ENCODE results near the gene CITED1. TPM values are rescaled to one million over a fixed set of nuclear protein-coding genes. Genes with fewer than 3 reads are reported as not detected.
"Not testable (repeated sequence)": the region's sequence is repeated elsewhere in the genome, so short reads cannot be mapped to it uniquely, and the experiment has no call there.

Gene CITED1
- total RNA-seq, 1 donor from 2014 or later = not detected

DNA sequence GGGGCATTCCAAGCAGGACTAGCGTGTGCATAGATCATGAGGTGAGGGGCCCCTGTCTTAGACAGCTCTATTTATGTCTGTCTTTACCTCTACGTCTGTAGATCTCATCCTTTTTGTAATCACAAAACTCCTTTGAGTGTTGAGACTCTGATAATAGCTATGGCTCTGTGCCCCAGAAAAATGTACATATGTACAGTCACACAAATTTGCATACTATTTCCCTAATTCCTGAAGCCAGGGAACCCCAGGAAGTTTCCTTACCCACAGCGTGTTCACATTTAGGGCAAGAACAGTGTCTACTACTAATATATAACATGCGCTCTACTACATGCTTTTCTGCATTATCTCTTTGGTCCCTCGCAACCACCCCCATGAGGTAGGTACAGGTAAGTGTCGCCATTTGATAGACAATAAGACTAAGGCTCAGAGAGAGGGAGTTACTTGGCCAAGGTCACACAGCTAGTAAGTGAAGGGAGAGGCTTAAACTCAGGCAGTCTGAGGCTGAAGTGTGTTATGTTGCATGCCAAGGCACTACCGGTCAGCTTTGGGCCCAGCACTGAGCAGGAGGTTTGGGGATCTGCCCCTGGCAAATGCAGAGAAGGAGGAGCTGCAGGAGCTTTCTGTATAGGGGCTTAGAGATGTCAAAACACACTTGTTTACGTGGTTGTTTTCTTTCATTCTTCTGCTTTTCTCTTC is 21.0 kb upstream of the CITED1 start:
- H3K27me3 ChIP-seq = no peaks in the 10 kb centered on the region
- H3K4me1 ChIP-seq = no peaks in the 10 kb centered on the region
- DNase-seq (ENCODE audit: low spot score in 2 of 2) = no peak
- intact Hi-C loops (cut with DNase I) = no loop called here
- H3K27ac ChIP-seq = no peak overlapping the region
- TF ChIP-seq, protein P1, sequence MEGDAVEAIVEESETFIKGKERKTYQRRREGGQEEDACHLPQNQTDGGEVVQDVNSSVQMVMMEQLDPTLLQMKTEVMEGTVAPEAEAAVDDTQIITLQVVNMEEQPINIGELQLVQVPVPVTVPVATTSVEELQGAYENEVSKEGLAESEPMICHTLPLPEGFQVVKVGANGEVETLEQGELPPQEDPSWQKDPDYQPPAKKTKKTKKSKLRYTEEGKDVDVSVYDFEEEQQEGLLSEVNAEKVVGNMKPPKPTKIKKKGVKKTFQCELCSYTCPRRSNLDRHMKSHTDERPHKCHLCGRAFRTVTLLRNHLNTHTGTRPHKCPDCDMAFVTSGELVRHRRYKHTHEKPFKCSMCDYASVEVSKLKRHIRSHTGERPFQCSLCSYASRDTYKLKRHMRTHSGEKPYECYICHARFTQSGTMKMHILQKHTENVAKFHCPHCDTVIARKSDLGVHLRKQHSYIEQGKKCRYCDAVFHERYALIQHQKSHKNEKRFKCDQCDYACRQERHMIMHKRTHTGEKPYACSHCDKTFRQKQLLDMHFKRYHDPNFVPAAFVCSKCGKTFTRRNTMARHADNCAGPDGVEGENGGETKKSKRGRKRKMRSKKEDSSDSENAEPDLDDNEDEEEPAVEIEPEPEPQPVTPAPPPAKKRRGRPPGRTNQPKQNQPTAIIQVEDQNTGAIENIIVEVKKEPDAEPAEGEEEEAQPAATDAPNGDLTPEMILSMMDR (IDR thresholded peaks at IDR 0.05) = no peak
- no peaks in the 10 kb centered on the region for H3K36me3 ChIP-seq
- H3K9me3 ChIP-seq = no peaks in the 10 kb centered on the region
- H3K4me3 ChIP-seq = no peak overlapping the region

DNA sequence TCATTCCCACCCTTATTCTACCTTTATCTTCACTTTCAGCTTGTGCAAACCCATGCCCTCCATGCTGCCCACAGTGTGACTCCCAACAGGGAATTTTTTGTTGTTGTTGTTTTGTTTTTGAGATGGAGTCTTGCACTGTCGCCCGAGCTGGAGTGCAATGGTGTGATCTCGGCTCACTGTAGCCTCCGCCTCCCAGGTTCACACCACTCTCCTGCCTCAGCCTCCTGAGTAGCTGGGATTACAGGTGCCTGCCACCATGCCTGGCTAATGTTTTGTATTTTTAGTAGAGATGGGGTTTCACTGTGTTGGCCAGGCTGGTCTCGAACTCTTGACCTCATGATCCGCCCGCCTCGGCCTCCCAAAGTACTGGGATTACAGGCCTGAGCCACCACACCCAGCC is 13.9 kb upstream of the CITED1 start:
- H3K4me3 ChIP-seq; H3K4me1 ChIP-seq; intact Hi-C loops (cut with DNase I); H3K9me3 ChIP-seq; DNase-seq (ENCODE audit: low spot score in 2 of 2); H3K36me3 ChIP-seq; H3K27me3 ChIP-seq; H3K27ac ChIP-seq: not testable (repeated sequence)

DNA sequence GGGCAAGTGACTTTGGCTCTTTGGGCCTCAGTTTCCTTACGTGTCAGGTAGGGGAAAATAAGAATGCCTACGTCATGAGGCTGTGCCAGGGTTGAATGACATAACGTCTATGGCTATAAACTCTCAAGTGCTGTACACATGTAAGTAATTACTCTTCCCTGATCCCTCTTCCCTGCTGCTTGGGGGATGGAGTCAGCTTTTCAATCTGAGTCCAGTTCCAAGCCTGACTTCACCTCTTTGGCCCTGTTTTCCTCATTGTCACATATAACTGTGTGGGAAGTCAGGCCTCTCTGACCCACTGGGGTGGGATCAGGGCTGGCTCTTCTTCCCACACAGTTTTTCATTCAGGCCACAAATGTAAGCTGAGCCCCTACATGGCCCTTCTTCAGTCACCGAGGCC is 11.4 kb upstream of the CITED1 start:
- Histone ChIP-seq H3K4me1 (no peaks in the 10 kb centered on the region), H3K27me3 (peaks cover 8% of the 10 kb centered on the region), H3K4me3 (no peak overlapping the region), H3K9me3 (no peaks in the 10 kb centered on the region), H3K27ac (no peak overlapping the region), H3K36me3 (no peaks in the 10 kb centered on the region)
- TF ChIP-seq, protein P1 (IDR thresholded peaks at IDR 0.05) = no peak
- DNase-seq (ENCODE audit: low spot score in 2 of 2) = no peak
- intact Hi-C loops (cut with DNase I) = no loop called here

DNA sequence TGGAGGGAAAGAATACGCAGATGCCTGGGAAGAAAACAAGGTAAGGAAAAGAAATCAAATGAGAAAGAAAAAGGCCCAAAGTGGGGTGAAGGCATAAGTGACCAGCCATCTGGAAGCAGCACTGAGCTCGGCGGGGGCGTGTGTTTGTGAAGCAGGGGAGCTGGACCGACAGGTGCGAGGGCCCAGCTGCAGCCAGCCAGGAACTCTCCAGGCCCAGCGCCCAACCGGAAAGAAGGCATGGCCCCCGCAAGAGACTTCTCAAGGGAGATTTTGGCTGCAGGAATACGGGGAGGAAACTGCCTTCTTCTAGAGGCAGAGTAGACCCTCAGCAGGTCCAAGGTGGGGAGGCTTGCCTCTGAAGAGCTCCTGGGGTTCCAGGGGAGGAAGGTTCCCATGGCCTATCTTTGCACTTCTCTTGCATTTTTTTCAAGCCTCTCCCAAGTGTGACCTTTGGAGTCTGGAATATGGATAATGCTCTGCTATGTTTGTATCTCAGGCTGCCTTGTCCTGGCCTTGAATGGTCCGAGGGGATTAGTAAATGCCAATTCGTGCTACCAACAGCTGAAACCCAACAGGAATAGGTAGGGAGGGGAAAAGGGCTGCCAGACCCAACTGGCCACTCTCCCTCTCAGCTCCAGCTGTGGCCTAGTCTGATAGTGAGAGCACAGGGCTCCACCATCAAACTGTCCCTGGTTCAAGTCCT is 10.8 kb upstream of the CITED1 start:
- Histone ChIP-seq H3K27ac (no peak overlapping the region), H3K27me3 (peaks cover 9% of the 10 kb centered on the region), H3K4me3 (no peak overlapping the region), H3K4me1 (no peaks in the 10 kb centered on the region), H3K36me3 (no peaks in the 10 kb centered on the region), H3K9me3 (no peaks in the 10 kb centered on the region)
- intact Hi-C loops (cut with DNase I) = no loop called here
- DNase-seq (ENCODE audit: low spot score in 2 of 2) = no peak
- TF ChIP-seq, protein P1 (IDR thresholded peaks at IDR 0.05) = no peak

DNA sequence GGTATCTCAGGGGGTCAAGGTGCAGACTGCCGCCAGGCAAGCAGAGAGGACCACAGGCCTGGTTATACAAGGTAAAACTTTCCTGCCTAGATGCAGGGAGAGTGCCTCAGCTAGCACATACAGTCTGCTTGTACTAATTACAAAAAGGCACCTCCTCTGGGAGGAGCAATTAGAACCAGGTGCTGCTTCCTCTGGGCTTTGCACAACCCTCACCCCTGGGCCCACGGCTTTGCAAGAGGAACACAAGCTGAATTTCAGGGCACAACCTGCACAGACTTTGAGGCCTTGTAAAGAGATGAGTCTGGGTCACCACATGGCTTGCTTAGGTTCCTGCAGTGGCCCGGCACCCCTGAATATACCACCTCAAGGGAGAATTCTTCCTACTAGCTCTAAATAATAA is 9.2 kb upstream of the CITED1 start:
- H3K27me3 ChIP-seq = peaks cover 9% of the 10 kb centered on the region
- TF ChIP-seq, protein P1 (IDR thresholded peaks at IDR 0.05) = no peak
- H3K9me3 ChIP-seq = no peaks in the 10 kb centered on the region
- H3K27ac ChIP-seq = no peak overlapping the region
- H3K4me1 ChIP-seq = no peaks in the 10 kb centered on the region
- no peak overlapping the region for H3K4me3 ChIP-seq
- no peak for DNase-seq (ENCODE audit: low spot score in 2 of 2)
- no peaks in the 10 kb centered on the region for H3K36me3 ChIP-seq
- intact Hi-C loops (cut with DNase I) = no loop called here
